ENCODE measurements around the gene RAD54L.
"Not testable (repeated sequence)": the region's sequence is repeated elsewhere in the genome, so short reads cannot be mapped to it uniquely, and the experiment has no call there.

Gene RAD54L

DNA sequence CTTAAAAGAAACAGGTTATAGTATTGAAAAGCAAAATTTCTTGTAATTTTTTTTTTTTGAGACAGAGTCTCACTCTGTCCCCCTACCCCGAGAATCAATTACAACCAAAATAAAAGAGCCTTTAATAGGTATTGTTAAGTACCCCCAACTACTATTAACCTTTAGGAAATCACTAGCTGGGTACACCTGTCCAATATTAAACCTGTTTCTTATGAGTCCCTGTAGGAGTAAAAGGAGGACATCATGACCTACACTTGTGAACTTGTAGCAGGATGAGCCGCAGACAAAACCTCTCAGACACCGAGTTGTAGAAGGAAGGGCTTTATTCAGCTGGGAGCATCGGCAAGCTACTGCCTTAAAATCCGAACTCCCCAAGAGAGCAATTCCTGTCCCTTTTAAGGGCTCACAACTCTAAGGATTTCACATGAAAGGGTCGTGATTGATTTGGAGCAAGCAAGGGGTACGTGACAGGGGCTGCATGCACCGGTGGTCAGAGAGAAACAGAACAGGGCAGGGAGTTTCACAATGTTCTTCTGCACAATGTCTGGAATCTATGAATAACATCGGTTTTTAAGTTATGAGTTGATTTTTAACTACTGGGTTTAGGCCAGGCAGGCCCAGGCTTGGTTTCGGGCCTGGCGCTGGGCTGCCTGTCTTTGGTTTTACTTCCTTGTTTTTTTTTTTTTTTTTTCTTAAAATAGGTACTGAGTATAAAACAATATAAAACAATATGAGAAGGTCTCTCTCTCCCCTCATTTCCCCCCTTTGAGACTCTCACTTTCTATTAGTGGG, 77.9 kb downstream of the RAD54L start:
- not testable (repeated sequence) for DNase-seq
